ENCODE data around the gene FLAD1. TPM values are rescaled to one million over a fixed set of nuclear protein-coding genes. Genes with fewer than 3 reads are reported as not detected.

Gene FLAD1
- total RNA-seq, 1 experiment from 2014 or later: 58.4 TPM

DNA sequence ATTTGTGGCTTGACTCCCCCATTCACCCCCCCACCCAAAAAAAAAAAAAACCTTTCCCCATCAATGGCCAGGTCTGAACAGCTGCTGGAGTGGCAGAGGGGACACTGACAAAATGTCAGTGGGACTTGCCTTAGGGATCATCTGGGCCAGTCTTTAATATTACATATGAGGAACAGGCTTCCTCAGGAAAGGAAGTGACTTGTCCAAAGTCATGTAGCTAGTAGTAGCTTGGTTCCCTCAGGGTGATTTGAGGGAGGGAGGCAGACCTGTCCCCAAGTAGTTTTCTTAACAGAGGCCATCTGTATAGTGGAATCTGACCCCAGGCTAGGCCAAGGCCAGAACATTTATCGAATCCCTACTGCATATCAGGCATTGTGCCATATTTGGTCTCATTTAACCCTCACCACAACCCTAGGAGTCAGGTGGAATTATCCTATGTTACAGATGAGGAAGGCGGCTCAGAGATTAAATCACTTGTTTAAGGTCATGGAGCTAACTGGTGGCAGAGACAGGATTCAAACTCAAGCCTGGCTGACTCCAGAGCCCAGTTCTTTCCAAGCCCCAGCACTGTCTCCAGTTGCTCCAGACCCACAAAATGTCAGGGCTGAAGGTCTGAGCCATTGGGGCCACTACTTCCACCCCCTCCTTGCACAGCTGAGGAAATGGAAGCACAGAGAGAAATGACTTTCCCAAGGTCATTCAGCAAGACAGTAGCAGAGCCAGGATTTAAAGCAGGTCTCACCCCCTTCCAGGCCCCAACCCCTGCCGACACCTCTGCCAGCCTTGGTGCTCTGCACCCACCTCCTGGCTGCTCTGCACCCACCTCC lies 29.8 kb downstream of the FLAD1 start:
- Histone ChIP-seq H3K36me3 (ENCODE audit: control insufficient read depth in 1 of 2, insufficient read depth in 2 of 2, low read length in 2 of 2) (peaks cover 13 to 27% of the 10 kb centered on the region in 2 experiments; a peak in 3 of 4 replicates), H3K9me3 (ENCODE audit: control insufficient read depth in 1 of 2, insufficient read depth in 1 of 2, low read depth in 1 of 2, low read length in 2 of 2) (no peaks in the 10 kb centered on the region), H3K4me1 (ENCODE audit: control insufficient read depth in 1 of 2, insufficient read depth in 2 of 2, low read length in 2 of 2) (peaks cover 18 to 61% of the 10 kb centered on the region in 2 experiments), H3K27ac (ENCODE audit: low read depth, low read length) (no peak overlapping the region), H2AFZ (ENCODE audit: low read depth, low read length, poor library complexity, severe bottlenecking) (no peak overlapping the region), H3K9me2 (ENCODE audit: insufficient read depth) (no peaks in the 10 kb centered on the region), H4K20me1 (ENCODE audit: insufficient read depth) (no peaks in the 10 kb centered on the region), H3K79me2 (ENCODE audit: insufficient read depth, low read length) (peaks cover 48% of the 10 kb centered on the region; the same call in 1 of the 2 replicates), H3K4me3 (replicated peaks in 1 of 2; ENCODE audit: low read depth in 1 of 2, low read length in 2 of 2) (no peak overlapping the region), H3K4me2 (ENCODE audit: low read length) (no peak overlapping the region), H3K9ac (ENCODE audit: low read length) (no peak overlapping the region), H3K27me3 (ENCODE audit: insufficient read depth, low read length) (no peaks in the 10 kb centered on the region)
- CTCF ChIA-PET: no interaction called here
- DNase-seq (ENCODE audit: low read depth, low spot score) (no peak), ATAC-seq (no peak)
- TF ChIP-seq TCF7L2 (IDR thresholded peaks at IDR 0.05; ENCODE audit: borderline replicate concordance, extremely low read depth, insufficient read depth, insufficient read length) (no peak), SP1 (IDR thresholded peaks at IDR 0.05; ENCODE audit: low read depth) (no peak), SRF (IDR thresholded peaks at IDR 0.05; ENCODE audit: low read depth) (no peak), CBX3 (IDR thresholded peaks at IDR 0.05; ENCODE audit: low read depth) (no peak), ELF1 (IDR thresholded peaks at IDR 0.05; ENCODE audit: borderline replicate concordance, low read depth) (no peak), POLR2A (IDR thresholded peaks at IDR 0.05; ENCODE audit: borderline replicate concordance, extremely low read depth, insufficient read depth, insufficient read length) (no peak), RAD21 (IDR thresholded peaks at IDR 0.05; ENCODE audit: low read depth) (no peak), ZNF274 (IDR thresholded peaks at IDR 0.05; ENCODE audit: low read depth, low read length) (no peak), YY1 (IDR thresholded peaks at IDR 0.05; ENCODE audit: extremely low read depth, insufficient replicate concordance, low read depth, low read length) (no peak), EZH2phosphoT487 (IDR thresholded peaks at IDR 0.05; ENCODE audit: borderline replicate concordance) (no peak)
- TF ChIP-seq, protein P1, sequence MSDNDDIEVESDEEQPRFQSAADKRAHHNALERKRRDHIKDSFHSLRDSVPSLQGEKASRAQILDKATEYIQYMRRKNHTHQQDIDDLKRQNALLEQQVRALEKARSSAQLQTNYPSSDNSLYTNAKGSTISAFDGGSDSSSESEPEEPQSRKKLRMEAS (IDR thresholded peaks at IDR 0.05): no peak
- TF ChIP-seq, protein P2, sequence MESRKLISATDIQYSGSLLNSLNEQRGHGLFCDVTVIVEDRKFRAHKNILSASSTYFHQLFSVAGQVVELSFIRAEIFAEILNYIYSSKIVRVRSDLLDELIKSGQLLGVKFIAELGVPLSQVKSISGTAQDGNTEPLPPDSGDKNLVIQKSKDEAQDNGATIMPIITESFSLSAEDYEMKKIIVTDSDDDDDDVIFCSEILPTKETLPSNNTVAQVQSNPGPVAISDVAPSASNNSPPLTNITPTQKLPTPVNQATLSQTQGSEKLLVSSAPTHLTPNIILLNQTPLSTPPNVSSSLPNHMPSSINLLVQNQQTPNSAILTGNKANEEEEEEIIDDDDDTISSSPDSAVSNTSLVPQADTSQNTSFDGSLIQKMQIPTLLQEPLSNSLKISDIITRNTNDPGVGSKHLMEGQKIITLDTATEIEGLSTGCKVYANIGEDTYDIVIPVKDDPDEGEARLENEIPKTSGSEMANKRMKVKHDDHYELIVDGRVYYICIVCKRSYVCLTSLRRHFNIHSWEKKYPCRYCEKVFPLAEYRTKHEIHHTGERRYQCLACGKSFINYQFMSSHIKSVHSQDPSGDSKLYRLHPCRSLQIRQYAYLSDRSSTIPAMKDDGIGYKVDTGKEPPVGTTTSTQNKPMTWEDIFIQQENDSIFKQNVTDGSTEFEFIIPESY (IDR thresholded peaks at IDR 0.05; ENCODE audit: extremely low read depth, insufficient replicate concordance, low read length): no peak
- TF ChIP-seq, protein P3, sequence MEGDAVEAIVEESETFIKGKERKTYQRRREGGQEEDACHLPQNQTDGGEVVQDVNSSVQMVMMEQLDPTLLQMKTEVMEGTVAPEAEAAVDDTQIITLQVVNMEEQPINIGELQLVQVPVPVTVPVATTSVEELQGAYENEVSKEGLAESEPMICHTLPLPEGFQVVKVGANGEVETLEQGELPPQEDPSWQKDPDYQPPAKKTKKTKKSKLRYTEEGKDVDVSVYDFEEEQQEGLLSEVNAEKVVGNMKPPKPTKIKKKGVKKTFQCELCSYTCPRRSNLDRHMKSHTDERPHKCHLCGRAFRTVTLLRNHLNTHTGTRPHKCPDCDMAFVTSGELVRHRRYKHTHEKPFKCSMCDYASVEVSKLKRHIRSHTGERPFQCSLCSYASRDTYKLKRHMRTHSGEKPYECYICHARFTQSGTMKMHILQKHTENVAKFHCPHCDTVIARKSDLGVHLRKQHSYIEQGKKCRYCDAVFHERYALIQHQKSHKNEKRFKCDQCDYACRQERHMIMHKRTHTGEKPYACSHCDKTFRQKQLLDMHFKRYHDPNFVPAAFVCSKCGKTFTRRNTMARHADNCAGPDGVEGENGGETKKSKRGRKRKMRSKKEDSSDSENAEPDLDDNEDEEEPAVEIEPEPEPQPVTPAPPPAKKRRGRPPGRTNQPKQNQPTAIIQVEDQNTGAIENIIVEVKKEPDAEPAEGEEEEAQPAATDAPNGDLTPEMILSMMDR (IDR thresholded peaks at IDR 0.05 in 2 of 3, conservative IDR thresholded peaks at IDR 0.05 in 1 of 3; ENCODE audit: borderline replicate concordance in 1 of 3, insufficient read depth in 1 of 3, low read depth in 2 of 3, low read length in 2 of 3): no peak
- TF ChIP-seq, protein P4, sequence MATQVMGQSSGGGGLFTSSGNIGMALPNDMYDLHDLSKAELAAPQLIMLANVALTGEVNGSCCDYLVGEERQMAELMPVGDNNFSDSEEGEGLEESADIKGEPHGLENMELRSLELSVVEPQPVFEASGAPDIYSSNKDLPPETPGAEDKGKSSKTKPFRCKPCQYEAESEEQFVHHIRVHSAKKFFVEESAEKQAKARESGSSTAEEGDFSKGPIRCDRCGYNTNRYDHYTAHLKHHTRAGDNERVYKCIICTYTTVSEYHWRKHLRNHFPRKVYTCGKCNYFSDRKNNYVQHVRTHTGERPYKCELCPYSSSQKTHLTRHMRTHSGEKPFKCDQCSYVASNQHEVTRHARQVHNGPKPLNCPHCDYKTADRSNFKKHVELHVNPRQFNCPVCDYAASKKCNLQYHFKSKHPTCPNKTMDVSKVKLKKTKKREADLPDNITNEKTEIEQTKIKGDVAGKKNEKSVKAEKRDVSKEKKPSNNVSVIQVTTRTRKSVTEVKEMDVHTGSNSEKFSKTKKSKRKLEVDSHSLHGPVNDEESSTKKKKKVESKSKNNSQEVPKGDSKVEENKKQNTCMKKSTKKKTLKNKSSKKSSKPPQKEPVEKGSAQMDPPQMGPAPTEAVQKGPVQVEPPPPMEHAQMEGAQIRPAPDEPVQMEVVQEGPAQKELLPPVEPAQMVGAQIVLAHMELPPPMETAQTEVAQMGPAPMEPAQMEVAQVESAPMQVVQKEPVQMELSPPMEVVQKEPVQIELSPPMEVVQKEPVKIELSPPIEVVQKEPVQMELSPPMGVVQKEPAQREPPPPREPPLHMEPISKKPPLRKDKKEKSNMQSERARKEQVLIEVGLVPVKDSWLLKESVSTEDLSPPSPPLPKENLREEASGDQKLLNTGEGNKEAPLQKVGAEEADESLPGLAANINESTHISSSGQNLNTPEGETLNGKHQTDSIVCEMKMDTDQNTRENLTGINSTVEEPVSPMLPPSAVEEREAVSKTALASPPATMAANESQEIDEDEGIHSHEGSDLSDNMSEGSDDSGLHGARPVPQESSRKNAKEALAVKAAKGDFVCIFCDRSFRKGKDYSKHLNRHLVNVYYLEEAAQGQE (IDR thresholded peaks at IDR 0.05; ENCODE audit: low read depth): no peak
- RAD21 ChIA-PET (ENCODE audit: low non-redundant PET in 1 of 2, low total read pairs in 2 of 2, uncharacterized antibody in 2 of 2, unreplicated experiment in 2 of 2): no interaction called here
- intact Hi-C loops (cut with micrococcal nuclease): no loop called here
- no TSS peak for BruUV-seq (replicated peaks)
- POLR2A ChIA-PET: no interaction called here

Measured in HCT116 (cell line).